ENCODE results near the gene METTL25B. TPM values are rescaled to one million over a fixed set of nuclear protein-coding genes. Genes with fewer than 3 reads are reported as not detected.
A peak's percentile ranks its signal among the peaks of the same experiment; 100 is the strongest.

Gene METTL25B
- total and polyA plus RNA-seq, 10 of the 15 experiments (the other 5 are each of a cell fraction or from before 2014, with no cell fraction given): 5.9 to 25.2 (median 13.5) TPM

DNA sequence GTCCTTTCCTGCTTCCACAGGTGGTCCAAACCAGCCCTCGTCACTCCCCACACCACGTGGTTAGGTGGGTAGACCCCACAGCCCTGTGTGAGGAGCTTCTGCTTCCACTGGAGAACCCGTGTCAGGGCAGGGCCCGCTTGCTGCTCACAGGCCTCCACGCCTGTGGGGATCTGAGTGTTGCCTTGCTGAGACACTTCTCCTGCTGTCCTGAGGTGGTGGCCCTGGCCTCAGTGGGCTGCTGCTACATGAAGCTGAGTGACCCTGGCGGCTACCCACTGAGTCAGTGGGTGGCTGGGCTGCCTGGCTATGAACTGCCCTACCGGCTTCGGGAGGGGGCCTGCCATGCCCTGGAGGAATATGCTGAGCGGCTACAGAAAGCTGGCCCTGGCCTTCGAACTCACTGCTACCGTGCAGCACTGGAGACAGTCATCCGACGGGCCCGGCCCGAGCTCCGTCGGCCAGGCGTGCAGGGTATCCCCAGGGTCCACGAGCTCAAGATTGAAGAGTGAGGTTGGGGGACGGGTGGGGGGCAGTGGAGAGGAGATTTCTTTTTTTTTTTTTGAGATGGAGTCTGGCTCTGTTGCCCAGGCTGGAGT lies 5.8 kb downstream of the METTL25B start:
- Histone ChIP-seq H3K4me2 (ENCODE audit: control insufficient read depth, insufficient read depth) (no peak overlapping the region), H4K20me1 (ENCODE audit: control insufficient read depth, insufficient read depth) (no peaks in the 10 kb centered on the region), H3K9me3 (replicated peaks; ENCODE audit: control insufficient read depth, insufficient read depth, low read length) (no peaks in the 10 kb centered on the region), H3K79me2 (ENCODE audit: control insufficient read depth, insufficient read depth, low read length) (peaks cover 12% of the 10 kb centered on the region), H3K27ac (ENCODE audit: control insufficient read depth, insufficient read depth) (no peak overlapping the region), H3K4me3 (no peak overlapping the region), H2AFZ (ENCODE audit: control insufficient read depth, low read depth, low read length) (no peak overlapping the region), H3K9ac (ENCODE audit: control insufficient read depth, insufficient read depth, low read length) (no peak overlapping the region), H3K36me3 (ENCODE audit: control insufficient read depth in 2 of 2, insufficient read depth in 2 of 2, low read length in 1 of 2) (peaks cover 4 to 17% of the 10 kb centered on the region in 2 experiments), H3K4me1 (ENCODE audit: control insufficient read depth, insufficient read depth, low read length) (peaks cover 5% of the 10 kb centered on the region; the same call in 1 of the 2 replicates), H3K27me3 (replicated peaks in 1 of 2; ENCODE audit: control insufficient read depth in 2 of 2, insufficient read depth in 2 of 2, low read length in 1 of 2) (no peaks in the 10 kb centered on the region)
- intact Hi-C loops (cut with micrococcal nuclease; ENCODE audit: unreplicated experiment) (no loop called here), in situ Hi-C loops (cut with MboI) (no loop called here)
- ChIA-PET POLR2A (interaction anchor here (0.5 to 0.7 kb wide), 4 partner anchors 19 to 756 kb away, joined by 3 to 5 read pairs (median 3); no protein-coding TSS in a partner anchor), RAD21 (ENCODE audit: unreplicated experiment) (interaction anchor here (0.6 kb wide), 1 partner anchor 234 kb away, joined by 3 read pairs; the partner anchor contains the start of gene MEF2D), SMC1A (ENCODE audit: uncharacterized antibody, unreplicated experiment) (no interaction called here), CTCF (no interaction called here)
- ATAC-seq: no peak
- FAIRE-seq: no peak
- no TSS peak for BruUV-seq (replicated peaks)
- no peak for DNase-seq (ENCODE audit: low read depth, low spot score)
- TF ChIP-seq ZNF274 (IDR thresholded peaks at IDR 0.05; ENCODE audit: insufficient read depth, insufficient read length) (no peak), POLR2A (IDR thresholded peaks at IDR 0.05; ENCODE audit: low read depth, low read length) (0 out of 2 replicates have a peak, but pooled peaks have one; percentile 20), DPF2 (IDR thresholded peaks at IDR 0.05) (no peak)
- WGBS (ENCODE audit: insufficient coverage, insufficient replicate concordance, low lambda C conversion rate, missing lambda C conversion rate): 96% methylated on average over 20 of the region's 20 CpGs

DNA sequence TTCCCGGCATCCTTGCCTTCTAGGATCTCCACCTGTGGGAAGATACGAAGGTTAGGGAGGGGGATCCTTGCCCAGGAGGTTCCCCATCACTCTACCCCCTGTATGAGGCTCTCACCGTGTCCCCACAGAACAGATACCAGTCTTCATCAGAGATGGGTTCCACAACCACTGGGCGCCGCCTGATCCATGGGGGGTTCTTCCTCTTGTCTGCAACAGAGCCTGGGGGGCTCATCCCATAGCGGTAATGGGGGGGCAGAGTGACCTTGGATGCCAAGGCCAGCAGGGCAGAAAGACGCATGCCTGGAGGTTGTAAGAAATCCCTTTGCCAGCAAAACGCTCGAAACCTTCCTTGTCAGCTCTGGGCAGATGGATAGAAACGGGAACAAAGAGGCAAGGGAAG lies 10.1 kb downstream of the METTL25B start:
- in situ Hi-C loops (cut with MboI) (no loop called here), intact Hi-C loops (cut with micrococcal nuclease; ENCODE audit: unreplicated experiment) (no loop called here)
- ATAC-seq (no peak), DNase-seq (ENCODE audit: low read depth, low spot score) (no peak), FAIRE-seq (no peak)
- Histone ChIP-seq H3K9me3 (replicated peaks; ENCODE audit: control insufficient read depth, insufficient read depth, low read length) (no peaks in the 10 kb centered on the region), H3K9ac (ENCODE audit: control insufficient read depth, insufficient read depth, low read length) (no peak overlapping the region), H3K4me3 (no peak overlapping the region), H3K27me3 (replicated peaks in 1 of 2; ENCODE audit: control insufficient read depth in 2 of 2, insufficient read depth in 2 of 2, low read length in 1 of 2) (no peaks in the 10 kb centered on the region), H3K4me1 (ENCODE audit: control insufficient read depth, insufficient read depth, low read length) (peaks cover 5% of the 10 kb centered on the region; the same call in 1 of the 2 replicates), H2AFZ (ENCODE audit: control insufficient read depth, low read depth, low read length) (no peak overlapping the region), H4K20me1 (ENCODE audit: control insufficient read depth, insufficient read depth) (no peaks in the 10 kb centered on the region), H3K36me3 (ENCODE audit: control insufficient read depth in 2 of 2, insufficient read depth in 2 of 2, low read length in 1 of 2) (peaks cover 11 to 24% of the 10 kb centered on the region in 2 experiments), H3K79me2 (ENCODE audit: control insufficient read depth, insufficient read depth, low read length) (peaks cover 17% of the 10 kb centered on the region), H3K4me2 (ENCODE audit: control insufficient read depth, insufficient read depth) (no peak overlapping the region), H3K27ac (ENCODE audit: control insufficient read depth, insufficient read depth) (no peak overlapping the region)
- 91% methylated on average over 10 of the region's 10 CpGs for WGBS (ENCODE audit: insufficient coverage, insufficient replicate concordance, low lambda C conversion rate, missing lambda C conversion rate)
- CTCF ChIA-PET: interaction anchor here (0.9 to 1.3 kb wide), 3 partner anchors 11 to 58 kb away, joined by 3 to 20 read pairs (median 3); partner anchors contain the start of genes ISG20L2, METTL25B and PRCC
- POLR2A ChIA-PET: interaction anchor here (5.4 kb wide), 1 partner anchor 10 kb away, joined by 75 read pairs; the partner anchor contains the start of genes ISG20L2 and METTL25B
- BruUV-seq (replicated peaks): no TSS peak
- SMC1A ChIA-PET (ENCODE audit: uncharacterized antibody, unreplicated experiment): interaction anchor here (5.0 kb wide), 1 partner anchor 11 kb away, joined by 57 read pairs; the partner anchor contains the start of genes ISG20L2 and METTL25B
- RAD21 ChIA-PET (ENCODE audit: unreplicated experiment): interaction anchor here (1.1 to 1.4 kb wide), 2 partner anchors 10 to 29 kb away, joined by 3 to 4 read pairs; partner anchors contain the start of genes ISG20L2, METTL25B and PRCC
- TF ChIP-seq, protein P1, sequence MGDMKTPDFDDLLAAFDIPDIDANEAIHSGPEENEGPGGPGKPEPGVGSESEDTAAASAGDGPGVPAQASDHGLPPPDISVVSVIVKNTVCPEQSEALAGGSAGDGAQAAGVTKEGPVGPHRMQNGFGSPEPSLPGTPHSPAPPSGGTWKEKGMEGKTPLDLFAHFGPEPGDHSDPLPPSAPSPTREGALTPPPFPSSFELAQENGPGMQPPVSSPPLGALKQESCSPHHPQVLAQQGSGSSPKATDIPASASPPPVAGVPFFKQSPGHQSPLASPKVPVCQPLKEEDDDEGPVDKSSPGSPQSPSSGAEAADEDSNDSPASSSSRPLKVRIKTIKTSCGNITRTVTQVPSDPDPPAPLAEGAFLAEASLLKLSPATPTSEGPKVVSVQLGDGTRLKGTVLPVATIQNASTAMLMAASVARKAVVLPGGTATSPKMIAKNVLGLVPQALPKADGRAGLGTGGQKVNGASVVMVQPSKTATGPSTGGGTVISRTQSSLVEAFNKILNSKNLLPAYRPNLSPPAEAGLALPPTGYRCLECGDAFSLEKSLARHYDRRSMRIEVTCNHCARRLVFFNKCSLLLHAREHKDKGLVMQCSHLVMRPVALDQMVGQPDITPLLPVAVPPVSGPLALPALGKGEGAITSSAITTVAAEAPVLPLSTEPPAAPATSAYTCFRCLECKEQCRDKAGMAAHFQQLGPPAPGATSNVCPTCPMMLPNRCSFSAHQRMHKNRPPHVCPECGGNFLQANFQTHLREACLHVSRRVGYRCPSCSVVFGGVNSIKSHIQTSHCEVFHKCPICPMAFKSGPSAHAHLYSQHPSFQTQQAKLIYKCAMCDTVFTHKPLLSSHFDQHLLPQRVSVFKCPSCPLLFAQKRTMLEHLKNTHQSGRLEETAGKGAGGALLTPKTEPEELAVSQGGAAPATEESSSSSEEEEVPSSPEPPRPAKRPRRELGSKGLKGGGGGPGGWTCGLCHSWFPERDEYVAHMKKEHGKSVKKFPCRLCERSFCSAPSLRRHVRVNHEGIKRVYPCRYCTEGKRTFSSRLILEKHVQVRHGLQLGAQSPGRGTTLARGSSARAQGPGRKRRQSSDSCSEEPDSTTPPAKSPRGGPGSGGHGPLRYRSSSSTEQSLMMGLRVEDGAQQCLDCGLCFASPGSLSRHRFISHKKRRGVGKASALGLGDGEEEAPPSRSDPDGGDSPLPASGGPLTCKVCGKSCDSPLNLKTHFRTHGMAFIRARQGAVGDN (IDR thresholded peaks at IDR 0.05): no peak
- TF ChIP-seq STAT1 (conservative IDR thresholded peaks at IDR 0.05) (no peak), JUND (IDR thresholded peaks at IDR 0.05; ENCODE audit: low read depth, low read length) (no peak), NBN (IDR thresholded peaks at IDR 0.05) (no peak), CBX3 (IDR thresholded peaks at IDR 0.05; ENCODE audit: borderline replicate concordance, low read depth) (no peak), NFIC (IDR thresholded peaks at IDR 0.05; ENCODE audit: low read depth, low read length) (no peak), KDM1A (IDR thresholded peaks at IDR 0.05; ENCODE audit: borderline replicate concordance) (no peak), SREBF1 (IDR thresholded peaks at IDR 0.05; ENCODE audit: low read length) (no peak)
- TF ChIP-seq, protein P2, sequence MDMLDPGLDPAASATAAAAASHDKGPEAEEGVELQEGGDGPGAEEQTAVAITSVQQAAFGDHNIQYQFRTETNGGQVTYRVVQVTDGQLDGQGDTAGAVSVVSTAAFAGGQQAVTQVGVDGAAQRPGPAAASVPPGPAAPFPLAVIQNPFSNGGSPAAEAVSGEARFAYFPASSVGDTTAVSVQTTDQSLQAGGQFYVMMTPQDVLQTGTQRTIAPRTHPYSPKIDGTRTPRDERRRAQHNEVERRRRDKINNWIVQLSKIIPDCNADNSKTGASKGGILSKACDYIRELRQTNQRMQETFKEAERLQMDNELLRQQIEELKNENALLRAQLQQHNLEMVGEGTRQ (IDR thresholded peaks at IDR 0.05; ENCODE audit: borderline replicate concordance, low read depth, low read length): no peak

All from GM12878 (cell line).